Measurements from ENCODE around the gene ARL2BP. TPM values are rescaled to one million over a fixed set of nuclear protein-coding genes. Genes with fewer than 3 reads are reported as not detected.
"Not testable (repeated sequence)": the region's sequence is repeated elsewhere in the genome, so short reads cannot be mapped to it uniquely, and the experiment has no call there.

The ARL2BP gene
- total and polyA plus RNA-seq, 12 donors: 33.4 to 57.9 (median 45.9) TPM

GRCh38 chr16:57264381-57264780, 19.3 kb downstream of the ARL2BP start:
- no peak for DNase-seq
- Histone ChIP-seq H3K27me3 (no peaks in the 10 kb centered on the region), H3K4me1 (peaks cover 10 to 55% (median 36%) of the 10 kb centered on the region in 9 donors), H3K9me3 (no peaks in the 10 kb centered on the region), H3K4me3 (no peak overlapping the region), H3K27ac (no peak overlapping the region), H3K36me3 (no peaks in the 10 kb centered on the region)
- WGBS, 2 donors: 88 to 91% methylated on average over 8 of the region's 8 CpGs
- no peak for ATAC-seq
- no peak for TF ChIP-seq CTCF (IDR thresholded peaks at IDR 0.05)
- intact Hi-C loops (cut with DNase I): no loop called here

GRCh38 chr16:57264950-57265371, 19.9 kb downstream of the ARL2BP start:
- no peak for TF ChIP-seq CTCF (IDR thresholded peaks at IDR 0.05)
- intact Hi-C loops (cut with DNase I): no loop called here
- DNase-seq: no peak

GRCh38 chr16:57265850-57266530, 20.9 kb downstream of the ARL2BP start:
- intact Hi-C loops (cut with DNase I): no loop called here
- DNase-seq: peak; percentile 73 to 78
- peak; percentile 50 to 94 (median 84) for ATAC-seq
- 29 to 36% methylated on average over 16 of the region's 16 CpGs for WGBS, 2 donors
- H3K36me3 ChIP-seq: no peaks in the 10 kb centered on the region
- peak overlapping the region; percentile 31 to 80 (median 74) for H3K27ac ChIP-seq
- no peak for TF ChIP-seq CTCF (IDR thresholded peaks at IDR 0.05)
- no peaks in the 10 kb centered on the region for H3K27me3 ChIP-seq
- H3K4me1 ChIP-seq: peaks cover 8 to 41% (median 30%) of the 10 kb centered on the region in 9 donors
- H3K4me3 ChIP-seq: peak overlapping the region in 4 of 10 donors; percentile 8 to 24 (median 15)
- H3K9me3 ChIP-seq: no peaks in the 10 kb centered on the region

More at GRCh38 chr16:57264950-57265371, 19.9 kb downstream of the ARL2BP start:
- H3K9me3 ChIP-seq: no peaks in the 10 kb centered on the region
- H3K36me3 ChIP-seq: no peaks in the 10 kb centered on the region
- 95 to 96% methylated on average over 11 of the region's 11 CpGs for WGBS, 2 donors
- peaks cover 11 to 51% (median 34%) of the 10 kb centered on the region in 9 donors for H3K4me1 ChIP-seq
- no peaks in the 10 kb centered on the region for H3K27me3 ChIP-seq
- H3K27ac ChIP-seq: no peak overlapping the region
- ATAC-seq: no peak
- no peak overlapping the region for H3K4me3 ChIP-seq

- DNase-seq (no peak), ATAC-seq (peak in 6 of 8 donors; percentile 11 to 40 (median 16))
- Histone ChIP-seq H3K27me3 (no peaks in the 10 kb centered on the region), H3K9me3 (no peaks in the 10 kb centered on the region), H3K36me3 (no peaks in the 10 kb centered on the region), H3K4me3 (peak overlapping the region in 4 of 10 donors; percentile 8 to 24 (median 15)), H3K4me1 (peaks cover 8 to 39% (median 30%) of the 10 kb centered on the region in 9 donors), H3K27ac (peak overlapping the region; percentile 31 to 80 (median 74))
- intact Hi-C loops (cut with DNase I): no loop called here
- TF ChIP-seq CTCF (IDR thresholded peaks at IDR 0.05): no peak
- 47 to 52% methylated on average over 5 to 6 of the region's 6 CpGs for WGBS, 2 donors
These were observed 21.6 kb downstream of the ARL2BP start for GRCh38 chr16:57266531-57267260.

GRCh38 chr16:57267343-57267742, 22.3 kb downstream of the ARL2BP start:
- intact Hi-C loops (cut with DNase I); H3K27me3 ChIP-seq; H3K36me3 ChIP-seq; H3K9me3 ChIP-seq; H3K4me3 ChIP-seq; ATAC-seq; DNase-seq: not testable (repeated sequence)
- Histone ChIP-seq H3K27ac (peak overlapping the region in 9 of 10 donors; percentile 13 to 80 (median 73)), H3K4me1 (peaks cover 8 to 39% (median 30%) of the 10 kb centered on the region in 9 donors)
- 62 to 73% methylated on average over 2 of the region's 2 CpGs for WGBS, 2 donors

All from heart right ventricle (tissue), 16 donors.